Measurements from ENCODE around the gene MDH2.

DNA sequence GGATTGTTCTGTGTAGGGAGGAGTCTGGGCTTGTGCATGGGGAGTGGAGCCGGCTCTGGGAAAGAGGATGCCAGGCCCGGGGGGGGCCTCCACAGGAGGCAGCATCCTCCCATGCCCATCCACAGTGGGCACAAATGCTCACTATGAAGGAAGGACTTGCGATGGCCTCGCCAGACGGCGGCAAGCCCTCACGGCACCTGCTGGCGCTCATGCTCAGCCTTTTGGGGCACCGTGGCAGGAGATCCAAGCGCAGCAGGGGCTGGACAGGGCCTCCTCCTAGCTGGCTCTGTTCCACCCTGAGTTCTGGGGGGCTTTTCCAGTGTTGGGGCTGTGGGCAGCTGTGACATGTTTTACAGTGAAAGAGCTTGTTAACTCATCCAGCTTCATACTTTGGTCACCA lies 15.2 kb downstream of the MDH2 start:
- TF ChIP-seq, protein P1, sequence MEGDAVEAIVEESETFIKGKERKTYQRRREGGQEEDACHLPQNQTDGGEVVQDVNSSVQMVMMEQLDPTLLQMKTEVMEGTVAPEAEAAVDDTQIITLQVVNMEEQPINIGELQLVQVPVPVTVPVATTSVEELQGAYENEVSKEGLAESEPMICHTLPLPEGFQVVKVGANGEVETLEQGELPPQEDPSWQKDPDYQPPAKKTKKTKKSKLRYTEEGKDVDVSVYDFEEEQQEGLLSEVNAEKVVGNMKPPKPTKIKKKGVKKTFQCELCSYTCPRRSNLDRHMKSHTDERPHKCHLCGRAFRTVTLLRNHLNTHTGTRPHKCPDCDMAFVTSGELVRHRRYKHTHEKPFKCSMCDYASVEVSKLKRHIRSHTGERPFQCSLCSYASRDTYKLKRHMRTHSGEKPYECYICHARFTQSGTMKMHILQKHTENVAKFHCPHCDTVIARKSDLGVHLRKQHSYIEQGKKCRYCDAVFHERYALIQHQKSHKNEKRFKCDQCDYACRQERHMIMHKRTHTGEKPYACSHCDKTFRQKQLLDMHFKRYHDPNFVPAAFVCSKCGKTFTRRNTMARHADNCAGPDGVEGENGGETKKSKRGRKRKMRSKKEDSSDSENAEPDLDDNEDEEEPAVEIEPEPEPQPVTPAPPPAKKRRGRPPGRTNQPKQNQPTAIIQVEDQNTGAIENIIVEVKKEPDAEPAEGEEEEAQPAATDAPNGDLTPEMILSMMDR (IDR thresholded peaks at IDR 0.05) = no peak
- TF ChIP-seq POLR2A (IDR thresholded peaks at IDR 0.05) = no peak
